Fibroblast of skin of back (primary cell): ENCODE results near the gene STPG3.

ENCODE experiments used
- DNase-seq: peaks from one replicate; pipeline ENCODE4 v3.0.0-alpha.2; 2013

The STPG3 gene

GRCh38 chr9:137267933-137268355, 16.9 kb downstream of the STPG3 start:
- no peak for DNase-seq

- no peak for DNase-seq
Observed at GRCh38 chr9:137268538-137269201, 17.6 kb downstream of the STPG3 start.

GRCh38 chr9:137269231-137269772, 18.2 kb downstream of the STPG3 start:
- DNase-seq, result no peak

GRCh38 chr9:137270929-137271695, 20.0 kb downstream of the STPG3 start:
- no peak for DNase-seq

- DNase-seq, result no peak
Observed at GRCh38 chr9:137271696-137272076, 20.6 kb downstream of the STPG3 start.

- DNase-seq, result no peak
Observed at GRCh38 chr9:137272241-137273094, 21.4 kb downstream of the STPG3 start.

GRCh38 chr9:137273095-137273490, 22.0 kb downstream of the STPG3 start:
- DNase-seq, result no peak

- no peak for DNase-seq
Observed at GRCh38 chr9:137273611-137274320, 22.7 kb downstream of the STPG3 start.

- no peak for DNase-seq
Observed at GRCh38 chr9:137275203-137275587, 24.1 kb downstream of the STPG3 start.

- no peak for DNase-seq
Observed at GRCh38 chr9:137275588-137276472, 24.7 kb downstream of the STPG3 start.

- DNase-seq, result peak; percentile 53
Observed at GRCh38 chr9:137276473-137277328, 25.6 kb downstream of the STPG3 start.

- peak; percentile 70 for DNase-seq
Observed at GRCh38 chr9:137277329-137278041, 26.4 kb downstream of the STPG3 start, which contains the start of gene TOR4A. TSS of gene TOR4A (plus strand) at chr9:137277726. CDS start at chr9:137278690, 964 bp downstream.

- DNase-seq, result no peak
Observed at GRCh38 chr9:137278061-137278701, 27.1 kb downstream of the STPG3 start.

- no peak for DNase-seq
Observed at GRCh38 chr9:137278721-137279711, 27.9 kb downstream of the STPG3 start.

GRCh38 chr9:137279741-137280473, 28.8 kb downstream of the STPG3 start:
- no peak for DNase-seq

- no peak for DNase-seq
Observed at GRCh38 chr9:137280474-137281344, 29.6 kb downstream of the STPG3 start.
